ENCODE measurements around the gene MYH4.
A peak's percentile ranks its signal among the peaks of the same experiment; 100 is the strongest.

The MYH4 gene

GRCh38 chr17:10421900-10422542 is 47.3 kb downstream of the MYH4 start, which contains the start of gene MYH8:
TSS of gene MYH8 (minus strand) at chr17:10421950. CDS start at chr17:10420227, 1,723 bp downstream.
- no peak for DNase-seq (ENCODE audit: low spot score)

- DNase-seq (ENCODE audit: low spot score) = no peak
Observed at GRCh38 chr17:10421211-10421610, 48.1 kb downstream of the MYH4 start.

- DNase-seq (ENCODE audit: low spot score) = no peak
Observed at GRCh38 chr17:10420811-10421210, 48.5 kb downstream of the MYH4 start.

- no peak for DNase-seq (ENCODE audit: low spot score)
Observed at GRCh38 chr17:10417431-10417830, 51.9 kb downstream of the MYH4 start.

GRCh38 chr17:10415161-10415560 is 54.2 kb downstream of the MYH4 start:
- no peak for DNase-seq (ENCODE audit: low spot score)

GRCh38 chr17:10403589-10403988 is 65.8 kb downstream of the MYH4 start:
- DNase-seq (ENCODE audit: low spot score) = no peak

GRCh38 chr17:10398352-10398751 is 71.0 kb downstream of the MYH4 start:
- peak; percentile 18 for DNase-seq (ENCODE audit: low spot score)

GRCh38 chr17:10396524-10397163 is 72.7 kb downstream of the MYH4 start:
- DNase-seq (ENCODE audit: low spot score) = no peak

GRCh38 chr17:10394201-10394887 is 75.0 kb downstream of the MYH4 start:
- no peak for DNase-seq (ENCODE audit: low spot score)
